ENCODE results near the gene SAG. TPM values are rescaled to one million over a fixed set of nuclear protein-coding genes. Genes with fewer than 3 reads are reported as not detected.

SAG gene
- total and polyA plus RNA-seq, 2 experiments from 2014 or later, result not detected

GRCh38 chr2:233379441-233379840 lies 71.8 kb downstream of the SAG start (continued):
- TF ChIP-seq ZNF462 (CRISPR knock-in tag; IDR thresholded peaks at IDR 0.05) (no peak), ZNF114 (CRISPR knock-in tag; IDR thresholded peaks at IDR 0.05) (no peak), ETS1 (IDR thresholded peaks at IDR 0.05) (no peak), ZNF331 (CRISPR knock-in tag; IDR thresholded peaks at IDR 0.05; ENCODE audit: low read depth) (no peak), CTCF (conservative IDR thresholded peaks at IDR 0.05; ENCODE audit: low read depth in 2 of 2) (no peak), NANOG (IDR thresholded peaks at IDR 0.05; ENCODE audit: borderline replicate concordance) (no peak), EZH2phosphoT487 (IDR thresholded peaks at IDR 0.05; ENCODE audit: unreplicated experiment) (no peak), POLR2AphosphoS5 (IDR thresholded peaks at IDR 0.05; ENCODE audit: low read depth) (no peak)
